Activated CD4-positive, CD25-positive, alpha-beta regulatory T cell treated with anti-CD3 and anti-CD28 coated beads, Interleukin-2, amount 50 U/mL, for 24 hours (primary cell): Measurements from ENCODE around the gene MED27.
"Not testable (repeated sequence)": the region's sequence is repeated elsewhere in the genome, so short reads cannot be mapped to it uniquely, and the experiment has no call there.

Experiments
- ATAC-seq, 2 donors: fragments of 150-1000 bp; cut with Tn5 transposase; one replicate each; pipeline ENCODE4 v1.10.0; 2021; ENCODE audit warnings: mild to moderate bottlenecking in 1 of 2, moderate library complexity in 1 of 2

MED27 gene

GRCh38 chr9:131961496-131961880, 118.2 kb downstream of the MED27 start:
- no peak for ATAC-seq

DNA sequence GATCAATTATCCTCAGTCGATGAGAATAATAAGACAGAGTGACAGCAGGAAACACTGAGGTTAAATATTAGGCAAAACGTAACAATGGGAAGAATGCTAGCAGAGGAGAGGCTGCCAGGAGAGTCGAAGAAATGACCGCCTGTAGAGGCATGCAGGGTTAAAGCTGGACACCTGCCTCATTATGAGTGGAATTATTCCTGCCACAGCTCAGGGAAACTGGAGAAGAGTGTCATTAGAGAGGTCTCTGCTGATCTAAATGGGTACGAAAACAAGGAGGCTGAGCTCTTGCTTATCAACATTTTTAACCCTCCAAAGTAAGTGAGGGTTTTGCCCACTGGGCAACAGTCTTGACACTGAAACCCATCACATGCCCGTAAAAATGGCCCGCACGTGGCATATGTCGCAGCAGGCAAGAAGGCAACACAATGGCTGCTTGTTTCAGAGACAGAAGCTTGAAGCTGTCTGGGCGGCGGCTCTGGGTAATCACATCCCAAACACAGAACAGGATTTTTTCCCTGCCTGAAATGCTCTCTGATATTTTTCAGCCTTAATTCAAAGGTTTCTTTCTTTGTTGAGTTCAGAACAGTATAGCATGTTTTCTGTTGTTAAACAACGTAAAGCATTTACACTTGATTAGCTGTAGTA, 118.7 kb downstream of the MED27 start:
- ATAC-seq: no peak

DNA sequence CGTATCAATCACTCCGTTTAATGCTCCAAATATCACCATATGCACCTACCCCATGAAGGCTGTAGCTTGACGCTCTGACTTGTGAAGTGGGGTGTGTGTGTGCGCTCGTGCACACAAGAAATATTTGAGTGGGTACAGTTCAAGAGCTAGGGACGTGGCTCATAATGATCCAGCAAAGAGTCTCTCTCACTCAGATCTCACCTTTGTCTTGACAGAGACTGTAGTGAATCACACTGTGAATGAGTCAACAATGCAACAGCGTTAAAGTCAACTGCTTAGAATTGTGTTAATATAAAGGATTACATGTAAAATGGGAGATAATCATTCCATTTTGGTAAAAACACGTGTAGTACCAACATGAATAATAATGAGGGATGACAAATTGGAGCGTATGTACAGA, 119.4 kb downstream of the MED27 start:
- ATAC-seq: peak in 1 of 2 donors; percentile 49

DNA sequence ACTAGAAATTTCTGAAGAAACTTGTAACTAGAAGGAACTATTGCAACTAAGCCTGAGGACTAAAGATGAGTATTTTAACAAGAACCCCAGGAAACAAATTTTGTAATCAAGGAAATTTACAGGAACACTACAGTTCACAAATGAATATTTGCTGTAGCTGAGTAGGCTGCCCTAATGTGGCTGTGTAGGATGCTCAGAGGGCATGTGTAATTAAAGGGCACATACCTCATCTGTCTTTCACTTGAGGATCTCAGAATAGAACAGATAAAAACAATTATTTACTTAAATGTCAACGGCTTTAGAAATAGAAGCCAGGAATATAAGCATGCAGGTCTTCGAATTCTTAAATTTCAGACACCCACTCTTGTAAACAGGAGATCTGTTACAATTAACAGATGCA, 119.8 kb downstream of the MED27 start:
- no peak for ATAC-seq

DNA sequence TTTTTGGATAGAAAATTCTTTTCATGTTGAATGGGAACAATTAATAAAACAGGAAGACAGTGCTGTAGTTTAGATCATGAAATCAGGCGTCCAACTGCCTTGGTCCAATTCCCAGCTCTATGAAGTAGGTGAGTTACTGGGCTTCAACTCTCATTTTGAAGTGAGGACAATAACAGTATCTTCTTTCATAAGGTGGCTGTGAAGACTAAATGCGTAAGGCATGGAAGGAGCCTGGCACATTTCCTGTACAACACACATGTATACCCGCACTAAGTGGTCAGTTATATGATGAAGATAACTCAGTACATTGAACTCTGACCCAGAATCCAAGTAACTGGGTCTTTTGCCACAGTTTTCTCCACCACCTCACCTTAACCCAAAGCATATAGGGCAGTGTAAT, 120.6 kb downstream of the MED27 start:
- ATAC-seq: no peak

DNA sequence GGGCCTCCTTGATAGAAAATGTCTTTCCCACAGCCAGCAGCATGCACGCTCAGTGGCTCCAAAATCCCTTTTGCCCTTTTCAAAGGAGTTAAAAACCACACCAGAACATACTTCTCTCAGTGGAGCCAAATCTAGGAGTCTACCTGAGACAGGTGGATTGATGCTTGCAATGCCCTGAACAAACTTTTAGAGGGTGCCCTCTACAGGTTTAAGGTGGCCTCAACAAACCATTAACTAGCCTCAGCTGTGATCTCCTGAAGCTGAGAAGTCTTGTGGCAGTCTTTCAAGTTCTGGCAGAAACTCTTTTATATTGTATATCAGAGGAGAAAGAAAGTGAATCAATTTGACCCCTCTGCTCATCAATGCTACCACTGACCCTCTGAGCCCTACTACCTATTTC, 125.4 kb downstream of the MED27 start:
- ATAC-seq: no peak

DNA sequence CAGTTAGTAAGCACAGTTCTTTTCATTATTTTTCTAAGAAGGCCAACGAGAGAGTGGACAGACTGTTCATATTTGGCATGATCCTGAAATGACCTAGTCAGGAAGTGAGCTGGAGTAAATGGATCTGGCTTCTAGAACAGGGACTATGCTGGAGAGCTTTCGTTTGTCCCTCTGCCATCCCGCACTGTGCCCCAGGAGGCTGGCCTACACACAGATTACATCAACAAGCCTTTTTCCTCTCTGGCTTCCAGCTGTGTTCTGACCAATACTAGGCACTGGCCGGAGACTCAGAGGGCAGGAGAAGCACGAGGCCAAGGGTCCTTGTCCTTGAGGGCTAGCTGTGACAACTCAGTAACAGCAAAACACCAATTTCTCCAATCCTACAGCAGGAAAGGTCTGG, 127.8 kb downstream of the MED27 start:
- ATAC-seq: no peak

DNA sequence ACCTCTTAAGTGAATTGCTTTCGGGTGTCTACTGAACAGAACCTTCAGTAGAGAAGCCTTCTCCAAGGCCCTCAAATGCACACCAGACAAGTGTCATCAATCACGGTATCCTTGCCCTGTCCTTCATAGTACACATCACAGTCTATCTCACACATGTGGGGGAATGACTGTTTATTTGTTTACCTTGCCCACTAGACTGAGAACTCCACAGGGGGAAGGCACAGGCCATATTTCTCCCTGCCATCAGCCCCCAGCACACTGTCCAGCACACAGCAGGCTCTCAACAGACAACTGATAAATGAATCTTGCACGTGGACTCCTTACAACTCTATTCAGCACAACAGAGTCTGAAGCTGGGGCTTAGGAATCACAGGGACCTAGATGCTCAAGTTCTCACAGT, 128.5 kb downstream of the MED27 start:
- ATAC-seq: no peak

DNA sequence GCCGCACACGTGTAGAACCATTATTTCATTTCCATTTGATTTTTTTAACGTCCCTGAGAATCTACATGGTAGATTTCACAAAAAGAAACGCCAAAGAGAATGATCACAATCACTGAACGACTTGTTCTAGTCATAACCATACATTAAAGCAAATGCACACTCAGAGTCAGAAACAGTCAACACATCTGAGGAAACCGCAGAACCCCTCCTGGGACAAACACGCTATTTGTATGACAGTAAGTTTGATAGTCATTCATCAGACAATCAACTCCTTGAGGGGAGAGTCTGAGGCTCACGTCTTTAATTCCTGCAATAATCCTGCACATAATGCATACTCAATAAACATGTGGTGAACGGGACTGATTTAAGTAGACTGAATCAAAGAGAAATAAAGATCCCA, 129.2 kb downstream of the MED27 start:
- peak in 1 of 2 donors; percentile 65 for ATAC-seq

- ATAC-seq: no peak
Measured at GRCh38 chr9:131946180-131946579, 133.5 kb downstream of the MED27 start.

- ATAC-seq: no peak
Measured at GRCh38 chr9:131943351-131943841, 136.3 kb downstream of the MED27 start.

- no peak for ATAC-seq
Measured at GRCh38 chr9:131942146-131942720, 137.4 kb downstream of the MED27 start.

GRCh38 chr9:131937451-131937850, 142.2 kb downstream of the MED27 start:
- no peak for ATAC-seq

DNA sequence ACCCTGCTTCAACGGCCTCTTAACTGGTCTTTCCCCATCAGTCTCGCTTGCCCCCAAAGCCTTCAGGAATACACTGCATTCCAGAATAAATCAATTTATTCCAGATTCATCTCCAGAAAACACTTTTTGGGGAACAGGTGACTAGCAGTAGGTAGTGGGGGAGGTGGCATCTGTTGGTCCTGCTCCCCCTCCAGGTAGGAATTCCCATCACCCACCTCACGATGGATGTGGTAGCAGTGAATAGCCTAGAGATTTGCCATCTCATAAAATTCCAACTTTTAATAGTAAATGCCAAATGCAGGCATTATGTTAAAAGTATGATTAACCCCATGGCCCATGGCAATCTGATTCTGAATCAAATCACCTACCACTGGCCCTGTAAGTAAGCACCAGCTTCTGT, 142.7 kb downstream of the MED27 start:
- no peak for ATAC-seq

DNA sequence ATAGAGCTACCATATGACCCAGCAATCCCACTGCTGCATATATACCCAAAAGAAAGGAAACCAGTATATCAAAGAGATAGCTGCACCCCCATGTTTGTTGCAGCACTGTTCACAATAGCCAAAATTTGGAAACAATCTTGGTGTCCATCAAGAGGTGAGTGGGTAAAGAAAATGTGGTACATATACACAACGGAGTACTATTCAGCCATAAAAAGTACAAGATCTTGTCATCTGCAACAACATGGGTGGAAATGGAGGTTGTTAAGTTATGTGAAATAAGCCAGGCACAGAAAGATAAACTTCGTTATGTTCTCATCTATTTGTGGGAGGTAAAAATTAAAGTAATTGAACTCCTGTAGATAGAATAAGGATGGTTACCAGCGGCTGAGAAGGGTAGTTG, 145.0 kb downstream of the MED27 start:
- no peak for ATAC-seq

DNA sequence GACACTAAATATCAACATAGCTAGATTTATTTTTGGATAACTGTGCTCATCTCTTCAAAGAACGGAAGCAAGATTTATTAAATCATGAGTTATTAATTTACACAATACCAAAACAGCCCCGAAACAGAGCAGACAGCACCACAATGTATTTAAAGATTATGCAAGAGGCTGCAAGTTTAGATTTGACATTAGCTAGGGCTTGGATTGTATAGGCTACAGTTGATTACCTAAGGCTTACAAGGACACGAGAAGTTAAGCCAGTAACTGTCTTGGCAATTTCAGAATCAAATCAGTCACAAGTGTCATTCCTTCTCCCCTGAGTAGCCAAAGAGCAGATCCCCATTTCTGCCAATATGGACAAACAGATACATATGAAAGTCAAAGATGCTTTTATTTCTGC, 152.6 kb downstream of the MED27 start:
- ATAC-seq: no peak

GRCh38 chr9:131926360-131926922, 153.2 kb downstream of the MED27 start:
- no peak for ATAC-seq

GRCh38 chr9:131925677-131926177, 153.9 kb downstream of the MED27 start:
- no peak for ATAC-seq

DNA sequence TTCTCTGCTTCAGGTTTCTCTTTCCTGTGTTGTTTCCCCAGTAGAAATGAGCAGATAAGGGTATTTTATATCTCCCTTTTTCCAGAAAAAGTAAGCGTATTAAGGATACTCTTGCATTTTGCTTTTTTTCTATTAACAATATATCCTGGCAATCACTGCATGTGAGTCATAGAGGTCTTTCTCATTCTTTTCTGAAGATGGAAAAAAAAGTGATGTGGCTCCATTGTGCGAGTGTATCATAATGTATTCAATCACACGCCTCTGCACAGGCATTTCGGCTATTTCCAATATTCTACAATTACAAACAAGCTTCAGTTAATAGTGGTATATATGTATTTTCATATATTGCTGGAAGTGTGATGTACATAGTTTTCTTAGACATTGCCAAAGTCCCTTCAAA, 155.9 kb downstream of the MED27 start:
- ATAC-seq: no peak

- no peak for ATAC-seq
Measured at GRCh38 chr9:131923132-131923671, 156.5 kb downstream of the MED27 start.

GRCh38 chr9:131921635-131922034, 158.0 kb downstream of the MED27 start:
- ATAC-seq: not testable (repeated sequence)

GRCh38 chr9:131919216-131919615, 160.5 kb downstream of the MED27 start:
- ATAC-seq: no peak

DNA sequence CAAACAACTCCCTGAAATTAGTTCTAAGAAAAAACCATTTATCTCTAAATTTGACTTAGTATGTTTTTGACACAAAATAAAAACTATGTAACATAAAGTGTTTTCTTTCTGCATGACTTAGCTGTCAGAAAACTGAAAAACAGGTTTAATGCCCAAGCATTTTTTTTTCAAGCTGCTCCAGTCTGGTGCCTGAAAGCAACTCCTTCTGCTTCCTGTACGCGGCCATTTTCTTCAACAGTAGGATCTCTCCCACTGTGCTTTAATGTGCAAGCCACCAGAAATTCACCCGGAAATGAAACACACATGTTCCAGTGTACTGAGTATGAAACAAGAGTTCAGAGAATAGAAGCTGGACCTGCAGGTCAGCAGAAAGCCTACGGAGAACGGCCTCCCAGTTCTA, 161.2 kb downstream of the MED27 start:
- no peak for ATAC-seq

DNA sequence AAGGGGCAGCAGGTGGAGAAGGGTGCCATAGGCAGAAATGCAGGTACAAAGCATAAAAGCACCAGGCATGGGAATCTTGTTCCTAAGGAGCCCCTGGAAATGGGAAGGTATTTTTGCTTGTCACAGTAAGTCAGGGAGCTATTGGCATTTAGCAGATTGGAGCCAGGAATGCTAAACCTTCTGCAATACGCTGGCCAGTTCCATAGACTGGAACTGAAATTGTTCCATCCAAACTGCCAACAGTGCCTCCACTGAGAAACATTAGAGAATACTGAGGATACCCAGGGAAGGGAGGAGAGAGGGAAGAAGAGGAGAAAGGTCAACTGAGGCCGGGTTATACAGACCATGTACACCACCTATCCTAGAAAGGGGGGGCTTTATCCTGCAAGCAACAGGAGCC, 162.7 kb downstream of the MED27 start:
- ATAC-seq: no peak
